K562 (cell line): ENCODE results near the gene HJV. TPM values are rescaled to one million over a fixed set of nuclear protein-coding genes. Genes with fewer than 3 reads are reported as not detected.

Experiments used
- CBFA2T2 ChIP-seq: fragments of 450-650 bp; conservative IDR thresholded peaks from 2 replicates; pipeline ENCODE4 v1.6.1; 2017; ENCODE audit warnings: mild to moderate bottlenecking
- CCNT2 ChIP-seq: IDR thresholded peaks from 2 replicates; pipeline ENCODE4 v1.6.1; 2011; ENCODE audit warnings: borderline replicate concordance, low read depth, mild to moderate bottlenecking, moderate library complexity, mixed read lengths, low read length; ENCODE audit not compliant: insufficient read length; ENCODE audit errors: extremely low read depth
- CHD4 ChIP-seq: fragments of 200-600 bp; sonication (generic); IDR thresholded peaks from 3 replicates; pipeline ENCODE4 v1.6.1; 2012; ENCODE audit warnings: low read depth, mild to moderate bottlenecking, mixed read lengths, low read length, inconsistent platforms; ENCODE audit not compliant: insufficient read depth, insufficient replicate concordance, poor library complexity, severe bottlenecking
- ELF1 ChIP-seq: fragments of 200-800 bp; sonication (Bioruptor generic); IDR thresholded peaks from 2 replicates; pipeline ENCODE4 v1.6.1; 2016; ENCODE audit warnings: missing genetic modification characterization, missing compliant biosample characterization
- ERF ChIP-seq: fragments of 450-650 bp; formaldehyde crosslinking; IDR thresholded peaks from 2 replicates; pipeline ENCODE4 v1.4.0; 2020; ENCODE audit warnings: mild to moderate bottlenecking, mixed read lengths
- GABPA ChIP-seq: fragments of 200-800 bp; sonication (Bioruptor generic); conservative IDR thresholded peaks from 2 replicates; pipeline ENCODE4 v1.6.1; 2016; ENCODE audit warnings: low read depth, missing genetic modification characterization, missing compliant biosample characterization
- GTF2F1 ChIP-seq: IDR thresholded peaks from 2 replicates; pipeline ENCODE4 v1.6.1; 2011; ENCODE audit warnings: low read depth, low read length, improper control_type of control experiment
- MAFG ChIP-seq: fragments of 450-650 bp; conservative IDR thresholded peaks from 2 replicates; pipeline ENCODE4 v1.6.1; 2016; ENCODE audit warnings: missing genetic modification characterization, missing compliant biosample characterization
- MEF2A ChIP-seq: IDR thresholded peaks from 2 replicates; pipeline ENCODE4 v1.6.1; 2011; ENCODE audit warnings: low read depth, mild to moderate bottlenecking, low read length, moderate library complexity; ENCODE audit not compliant: control insufficient read depth
- MEIS2 ChIP-seq: fragments of 450-650 bp; IDR thresholded peaks from 2 replicates; pipeline ENCODE4 v1.6.1; 2014; ENCODE audit warnings: mild to moderate bottlenecking; ENCODE audit not compliant: partially characterized antibody
- NR0B1 ChIP-seq: fragments of 450-650 bp; IDR thresholded peaks from one replicate; pipeline ENCODE4 v1.6.1; 2018; ENCODE audit warnings: mild to moderate bottlenecking, moderate library complexity; ENCODE audit not compliant: partially characterized antibody
- RBM15 ChIP-seq: fragments of 200-400 bp; formaldehyde crosslinking; IDR thresholded peaks from 2 replicates; pipeline ENCODE4 v1.6.1; 2018; ENCODE audit warnings: mild to moderate bottlenecking, low read length, moderate library complexity; ENCODE audit not compliant: insufficient read depth
- STAT6 ChIP-seq: sonication (generic); formaldehyde crosslinking; IDR thresholded peaks from 2 replicates; pipeline ENCODE4 v1.8.1; 2023; ENCODE audit warnings: mild to moderate bottlenecking, missing genetic modification reagents
- TEAD4 ChIP-seq, 2 experiments: sonication (generic) in 1 of 2; formaldehyde crosslinking in 1 of 2; IDR thresholded peaks; 2 replicates each; pipeline versions ENCODE4 v1.6.1 to v1.8.0; 2012 to 2022; ENCODE audit warnings: borderline replicate concordance in 1 of 2, inconsistent platforms in 1 of 2, low read length in 1 of 2, mild to moderate bottlenecking in 1 of 2, missing genetic modification reagents in 1 of 2
- TGIF2 ChIP-seq: sonication (generic); formaldehyde crosslinking; IDR thresholded peaks from 2 replicates; pipeline ENCODE4 v1.8.1; 2022; ENCODE audit warnings: mild to moderate bottlenecking, missing genetic modification reagents, moderate library complexity
- ZBTB26 ChIP-seq: fragments of 450-650 bp; formaldehyde crosslinking; IDR thresholded peaks from 2 replicates; pipeline ENCODE4 v1.4.0; 2022; ENCODE audit warnings: missing genetic modification characterization
- ZNF224 ChIP-seq: sonication (generic); formaldehyde crosslinking; IDR thresholded peaks from 2 replicates; pipeline ENCODE4 v1.8.0; 2022; ENCODE audit warnings: mild to moderate bottlenecking, missing genetic modification reagents
- ZNF311 ChIP-seq: fragments of 250-450 bp; sonication (Bioruptor Pico); IDR thresholded peaks from 2 replicates; pipeline ENCODE4 v1.4.0; 2020; ENCODE audit warnings: mild to moderate bottlenecking, moderate library complexity
- ZNF57 ChIP-seq: fragments of 450-650 bp; formaldehyde crosslinking; IDR thresholded peaks from 2 replicates; pipeline ENCODE4 v1.4.0; 2020; ENCODE audit warnings: mild to moderate bottlenecking, moderate library complexity
- polyA plus RNA-seq, 8 experiments: library from polyadenylated mRNA; depleted of rRNA in 4 of 8; stranded (reverse) in 5 of 8; unstranded in 3 of 8; fragments of >200 nt; fragmentation: Nextera tagmentation in 2 of 8; fragmentation: Illumina TruSeq in 1 of 8; extraction: Ambion mirVana in 2 of 8; extraction: Trizol in 1 of 8; gene quantifications; 2 replicates each; pipeline versions ENCODE4 v1.2.1 to v1.2.3, GENCODE V29; 2011 to 2014; ENCODE audit warnings: inconsistent platforms in 1 of 8, missing spikeins in 1 of 8
- total RNA-seq, 7 experiments: library from RNA; depleted of rRNA in 6 of 7; stranded (reverse); fragments of >200 nt in 6 of 7; fragmentation: Illumina TruSeq in 2 of 7; extraction: Trizol in 2 of 7; gene quantifications; 2 replicates each; pipeline versions ENCODE4 v1.2.1 to v1.2.3, GENCODE V29; 2011 to 2021; ENCODE audit warnings: low replicate concordance in 1 of 7
- TF ChIP-seq, protein P1 (sequence below): fragments of 450-650 bp; IDR thresholded peaks from 2 replicates; pipeline ENCODE4 v1.7.0; 2016; ENCODE audit warnings: borderline replicate concordance

HJV gene
- total and polyA plus RNA-seq, 9 of the 15 experiments (the other 6 are each of a cell fraction or from before 2014, with no cell fraction given): 1.0 to 6.6 (median 2.4) TPM

GRCh38 chr1:145994391-145995120 lies 27.0 kb downstream of the HJV start (continued):
- TF ChIP-seq TGIF2 (CRISPR knock-in tag) (no peak), ERF (CRISPR knock-in tag) (peak; percentile 89), CBFA2T2 (no peak), TEAD4 (IDR thresholded peaks at IDR 0.05; ENCODE audit: low read length) (peak; percentile 11; the same call in 1 of the 2 replicates), TEAD4 (CRISPR knock-in tag; IDR thresholded peaks at IDR 0.05; ENCODE audit: borderline replicate concordance) (no peak), CHD4 (no peak), GABPA (tag) (no peak), RBM15 (no peak), ZNF57 (CRISPR knock-in tag) (0 out of 2 replicates have a peak, but pooled peaks have one; percentile 49), ELF1 (no peak), CCNT2 (no peak), GTF2F1 (no peak), ZNF311 (no peak), NR0B1 (no peak), MAFG (tag) (peak; percentile 65), MEF2A (no peak), ZBTB26 (0 out of 2 replicates have a peak, but pooled peaks have one; percentile 4), ZNF224 (CRISPR knock-in tag) (0 out of 2 replicates have a peak, but pooled peaks have one; percentile 33), STAT6 (CRISPR knock-in tag) (peak; percentile 46; the same call in 1 of the 2 replicates), MEIS2 (peak; percentile 52)
- TF ChIP-seq, protein P1, sequence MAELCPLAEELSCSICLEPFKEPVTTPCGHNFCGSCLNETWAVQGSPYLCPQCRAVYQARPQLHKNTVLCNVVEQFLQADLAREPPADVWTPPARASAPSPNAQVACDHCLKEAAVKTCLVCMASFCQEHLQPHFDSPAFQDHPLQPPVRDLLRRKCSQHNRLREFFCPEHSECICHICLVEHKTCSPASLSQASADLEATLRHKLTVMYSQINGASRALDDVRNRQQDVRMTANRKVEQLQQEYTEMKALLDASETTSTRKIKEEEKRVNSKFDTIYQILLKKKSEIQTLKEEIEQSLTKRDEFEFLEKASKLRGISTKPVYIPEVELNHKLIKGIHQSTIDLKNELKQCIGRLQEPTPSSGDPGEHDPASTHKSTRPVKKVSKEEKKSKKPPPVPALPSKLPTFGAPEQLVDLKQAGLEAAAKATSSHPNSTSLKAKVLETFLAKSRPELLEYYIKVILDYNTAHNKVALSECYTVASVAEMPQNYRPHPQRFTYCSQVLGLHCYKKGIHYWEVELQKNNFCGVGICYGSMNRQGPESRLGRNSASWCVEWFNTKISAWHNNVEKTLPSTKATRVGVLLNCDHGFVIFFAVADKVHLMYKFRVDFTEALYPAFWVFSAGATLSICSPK: no peak
